Astrocyte of the cerebellum (primary cell): Measurements from ENCODE around the gene UBE2J1.

Source experiments
- DNase-seq: peaks from one replicate; pipeline ENCODE4 v3.0.0-alpha.2; 2011; ENCODE audit warnings: low read depth
- H3K4me3 ChIP-seq: 2 replicates; pipeline ENCODE4 v1.5.1; 2011; ENCODE audit warnings: mild to moderate bottlenecking, low read depth, low read length, moderate library complexity
- in situ Hi-C: cut with HindIII; loops from 2 replicates; pipeline ENCODE4 v1.10.0; 2017; ENCODE audit warnings: low sequenced_read_pairs
- TF ChIP-seq, protein P1 (sequence below): IDR thresholded peaks from 2 replicates; pipeline ENCODE4 v1.5.1; 2012; ENCODE audit warnings: low read length, low read depth, moderate library complexity, mild to moderate bottlenecking; ENCODE audit errors: missing control alignments

UBE2J1 gene

DNA sequence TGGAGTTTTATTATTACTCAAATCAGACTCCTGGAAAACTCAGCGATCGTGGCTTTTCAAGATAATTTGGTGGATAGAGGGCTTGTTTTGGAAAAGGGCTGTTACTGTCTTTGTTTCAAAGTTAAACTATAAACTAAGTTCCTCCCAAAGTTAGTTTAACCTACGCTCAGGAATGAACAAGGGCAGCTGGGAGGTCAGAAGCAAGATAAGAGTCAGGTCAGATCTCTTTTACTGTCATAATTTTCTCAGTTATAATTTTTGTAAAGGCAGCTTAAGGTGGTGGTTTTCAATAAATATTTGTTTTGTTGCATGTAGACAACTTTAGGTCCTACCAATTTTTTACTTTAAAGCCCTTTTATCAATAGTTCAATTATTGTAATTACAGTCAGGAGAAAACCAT, 28.2 kb downstream of the UBE2J1 start:
- TF ChIP-seq, protein P1, sequence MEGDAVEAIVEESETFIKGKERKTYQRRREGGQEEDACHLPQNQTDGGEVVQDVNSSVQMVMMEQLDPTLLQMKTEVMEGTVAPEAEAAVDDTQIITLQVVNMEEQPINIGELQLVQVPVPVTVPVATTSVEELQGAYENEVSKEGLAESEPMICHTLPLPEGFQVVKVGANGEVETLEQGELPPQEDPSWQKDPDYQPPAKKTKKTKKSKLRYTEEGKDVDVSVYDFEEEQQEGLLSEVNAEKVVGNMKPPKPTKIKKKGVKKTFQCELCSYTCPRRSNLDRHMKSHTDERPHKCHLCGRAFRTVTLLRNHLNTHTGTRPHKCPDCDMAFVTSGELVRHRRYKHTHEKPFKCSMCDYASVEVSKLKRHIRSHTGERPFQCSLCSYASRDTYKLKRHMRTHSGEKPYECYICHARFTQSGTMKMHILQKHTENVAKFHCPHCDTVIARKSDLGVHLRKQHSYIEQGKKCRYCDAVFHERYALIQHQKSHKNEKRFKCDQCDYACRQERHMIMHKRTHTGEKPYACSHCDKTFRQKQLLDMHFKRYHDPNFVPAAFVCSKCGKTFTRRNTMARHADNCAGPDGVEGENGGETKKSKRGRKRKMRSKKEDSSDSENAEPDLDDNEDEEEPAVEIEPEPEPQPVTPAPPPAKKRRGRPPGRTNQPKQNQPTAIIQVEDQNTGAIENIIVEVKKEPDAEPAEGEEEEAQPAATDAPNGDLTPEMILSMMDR = no peak
- no peak overlapping the region for H3K4me3 ChIP-seq
- no peak for DNase-seq
- in situ Hi-C loops = no loop called here

- TF ChIP-seq, protein P1 = no peak
- DNase-seq = no peak
- in situ Hi-C loops = no loop called here
Observed at GRCh38 chr6:89323511-89323971, 29.0 kb downstream of the UBE2J1 start.

DNA sequence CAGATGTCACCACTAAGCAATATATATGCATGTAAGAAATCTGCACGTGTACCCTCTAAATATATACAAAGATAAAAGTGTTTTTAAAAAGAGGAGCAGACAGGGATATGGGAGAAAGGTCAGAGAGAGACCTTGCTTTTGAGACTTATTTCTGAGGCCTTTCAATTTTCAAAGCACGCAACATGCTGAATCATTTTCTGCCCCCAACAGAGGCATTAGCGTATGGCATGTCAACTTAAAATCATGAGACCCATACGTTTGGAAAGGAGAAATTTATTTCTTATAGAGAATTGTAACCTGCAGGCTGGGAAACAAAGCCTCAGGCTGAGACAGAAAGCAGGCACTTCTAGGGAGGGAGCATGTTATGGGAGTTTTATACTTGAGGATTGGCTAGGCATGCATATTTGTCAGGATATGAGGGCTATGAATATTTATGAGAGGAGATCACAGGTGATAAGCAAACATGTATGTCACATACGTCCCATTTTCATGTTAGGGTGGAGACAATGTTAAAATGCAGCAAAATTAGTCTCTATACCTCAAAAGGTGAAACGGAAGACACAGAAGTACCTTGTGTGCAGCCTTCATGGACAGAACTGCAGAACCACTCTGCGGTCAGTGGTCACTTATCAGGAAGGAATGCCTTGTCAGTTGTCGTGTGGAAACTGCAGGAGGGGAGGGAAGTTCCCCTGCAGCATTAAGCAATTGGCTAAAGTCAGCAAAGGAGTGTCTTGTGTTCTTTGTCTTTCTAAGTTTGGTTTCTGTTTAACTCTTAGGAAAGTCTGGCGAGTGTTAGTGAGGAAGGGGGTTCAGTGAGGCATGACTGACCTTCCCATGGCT, 31.2 kb downstream of the UBE2J1 start:
- TF ChIP-seq, protein P1 = no peak
- in situ Hi-C loops = no loop called here
- no peak for DNase-seq
- no peak overlapping the region for H3K4me3 ChIP-seq

More at GRCh38 chr6:89323511-89323971, 29.0 kb downstream of the UBE2J1 start:
- H3K4me3 ChIP-seq = no peak overlapping the region

- H3K4me3 ChIP-seq = no peak overlapping the region
- TF ChIP-seq, protein P1 = no peak
- in situ Hi-C loops = no loop called here
- no peak for DNase-seq
Observed at GRCh38 chr6:89320012-89320559, 32.4 kb downstream of the UBE2J1 start.

DNA sequence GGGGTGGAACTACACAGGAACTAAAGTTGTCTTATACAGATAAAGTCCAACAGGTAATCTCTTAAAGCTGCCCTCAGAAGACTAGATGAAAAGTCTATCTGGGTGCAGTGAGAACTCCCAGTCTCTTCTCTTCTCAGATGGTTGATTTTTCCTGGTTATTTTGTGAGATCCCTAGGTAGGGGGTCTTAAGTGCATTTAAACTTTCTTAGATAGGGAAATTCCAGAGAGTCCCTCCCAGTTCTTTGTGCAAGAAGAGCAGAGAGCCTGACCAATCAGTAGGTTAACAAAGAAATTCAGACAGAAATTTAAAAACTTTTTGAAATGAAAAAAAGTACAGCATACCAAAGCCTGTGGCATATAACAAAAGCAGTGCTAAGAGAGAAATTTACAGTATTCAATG, 35.5 kb downstream of the UBE2J1 start:
- H3K4me3 ChIP-seq = no peak overlapping the region
- in situ Hi-C loops = no loop called here
- TF ChIP-seq, protein P1 = no peak
- DNase-seq = no peak

DNA sequence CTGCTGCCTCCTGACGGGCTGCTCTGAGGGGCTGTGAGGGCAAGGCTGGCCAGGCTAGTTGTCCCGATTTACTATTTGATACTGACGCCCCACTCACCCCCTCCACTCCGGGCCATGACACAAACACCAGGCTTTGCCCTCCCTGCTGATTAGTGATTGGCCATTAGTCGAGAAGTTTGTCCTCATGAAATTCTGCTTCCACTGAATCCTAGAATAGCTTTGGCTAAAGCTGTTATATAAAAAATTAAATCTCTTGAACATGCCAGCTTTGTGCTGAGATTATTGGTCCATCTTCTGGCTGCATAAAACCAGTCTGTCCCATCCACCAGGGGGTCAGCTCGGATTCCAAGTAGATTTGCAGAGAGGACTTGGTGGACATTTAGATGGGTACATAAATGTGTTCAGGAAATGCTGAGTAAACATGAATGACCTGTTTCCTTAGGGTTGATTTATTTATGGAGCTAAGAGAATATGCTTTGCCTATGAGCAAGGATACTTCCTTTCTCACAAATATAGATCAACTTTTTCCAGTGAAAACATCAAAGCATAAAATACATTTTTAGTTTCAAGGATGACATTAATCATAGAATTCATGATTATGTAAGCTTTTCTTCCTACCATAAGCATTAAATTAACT, 37.2 kb downstream of the UBE2J1 start, which contains the start of gene GABRR2:
TSS of gene GABRR2 (minus strand) at position 51 of the 637 bp plus-strand sequence. CDS start 134 bp downstream, outside the sequence.
- no peak for DNase-seq
- TF ChIP-seq, protein P1 = no peak
- in situ Hi-C loops = no loop called here
- no peak within 1 kb of the TSS for H3K4me3 ChIP-seq
